ENCODE results near the gene ABHD6. TPM values are rescaled to one million over a fixed set of nuclear protein-coding genes. Genes with fewer than 3 reads are reported as not detected.

Gene ABHD6
- total and polyA plus RNA-seq, 2 donors: 5.4 to 7.6 TPM

DNA sequence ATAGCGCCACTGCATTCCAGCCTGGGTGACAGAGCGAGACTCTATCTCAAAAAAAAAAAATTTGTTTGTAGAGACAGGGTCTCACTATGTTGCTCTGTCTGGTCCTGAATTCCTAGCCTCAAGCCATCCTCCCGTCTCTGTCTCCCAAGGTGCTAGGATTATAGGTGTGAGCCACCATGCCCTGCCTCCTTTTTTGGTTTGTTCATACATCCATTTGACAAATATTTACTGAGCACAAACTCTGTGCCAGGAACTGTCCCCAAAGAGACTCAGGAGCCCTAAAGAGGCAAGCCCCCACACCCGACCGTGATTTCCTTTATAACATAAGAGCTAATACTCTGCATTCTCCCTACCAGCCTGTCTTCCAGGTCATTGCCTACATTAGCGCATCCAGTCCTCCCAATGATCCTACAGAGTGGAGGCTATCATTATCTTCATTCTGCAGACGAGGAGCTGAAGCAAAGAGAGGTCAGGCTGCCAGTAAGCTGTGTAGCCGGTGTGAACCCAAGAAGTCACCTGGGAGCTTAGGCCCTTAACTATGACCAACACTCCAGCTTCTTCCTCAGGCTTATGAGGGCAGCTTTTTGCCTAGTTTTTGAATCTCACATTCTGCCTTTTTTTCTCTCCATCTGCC lies 88.8 kb downstream of the ABHD6 start:
- no peak for DNase-seq (ENCODE audit: low read depth in 6 of 9, low spot score in 9 of 9)
- Histone ChIP-seq H3K9me3 (ENCODE audit: control insufficient read depth in 2 of 2, insufficient read depth in 1 of 2, low read length in 1 of 2) (no peaks in the 10 kb centered on the region), H3K27ac (ENCODE audit: low read depth in 1 of 2, low read length in 1 of 2) (no peak overlapping the region), H3K36me3 (ENCODE audit: control insufficient read depth in 2 of 2, insufficient read depth in 2 of 2, low read length in 1 of 2) (peaks cover 0 to 4% of the 10 kb centered on the region in 2 donors), H3K27me3 (ENCODE audit: control insufficient read depth in 2 of 2, insufficient read depth in 1 of 2, low read length in 1 of 2) (no peaks in the 10 kb centered on the region), H3K4me1 (ENCODE audit: control insufficient read depth in 2 of 2, insufficient read depth in 2 of 2, low read length in 2 of 2) (peaks cover 0 to 4% of the 10 kb centered on the region in 2 donors), H3K4me3 (ENCODE audit: low read length in 2 of 2) (no peak overlapping the region)
- WGBS: 98% methylated on average over 8 of the region's 8 CpGs

DNA sequence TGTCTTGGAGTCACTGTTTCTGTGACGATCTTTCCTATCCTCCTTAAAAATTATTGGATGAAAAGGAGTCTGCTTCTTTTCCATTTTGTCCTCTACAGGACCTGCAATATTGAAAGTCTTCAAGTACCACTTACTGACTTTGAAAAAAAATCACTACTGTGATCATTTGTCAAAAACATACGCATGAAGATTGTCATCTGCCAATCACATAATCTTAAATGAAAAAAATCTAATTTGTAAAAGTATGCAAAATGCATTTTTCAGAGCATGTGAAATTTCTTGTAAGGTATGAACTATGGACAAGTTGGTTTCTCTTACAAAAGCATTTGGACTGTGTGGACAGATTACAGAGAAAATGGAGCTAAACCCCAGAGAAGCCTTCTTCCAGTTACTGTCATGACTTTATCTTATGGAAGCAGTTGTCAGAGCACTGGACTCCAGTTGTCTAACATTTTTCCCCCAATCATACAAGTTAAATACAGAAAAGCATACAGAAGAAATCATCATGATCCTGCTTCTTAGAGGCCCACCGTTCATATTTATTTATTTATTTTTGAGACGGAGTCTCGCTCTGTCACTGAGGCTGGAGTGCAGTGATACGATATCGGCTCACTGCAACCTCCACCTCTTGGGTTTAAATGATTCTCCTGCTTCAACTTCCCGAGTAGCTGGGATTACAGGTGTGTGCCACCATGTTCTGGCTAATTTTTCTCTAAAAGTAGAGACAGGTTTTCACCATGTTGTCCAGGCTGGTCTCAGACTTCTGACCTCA lies 91.7 kb downstream of the ABHD6 start:
- no peak for DNase-seq (ENCODE audit: low read depth in 6 of 9, low spot score in 9 of 9)
- WGBS: 97% methylated on average over 8 of the region's 8 CpGs

DNA sequence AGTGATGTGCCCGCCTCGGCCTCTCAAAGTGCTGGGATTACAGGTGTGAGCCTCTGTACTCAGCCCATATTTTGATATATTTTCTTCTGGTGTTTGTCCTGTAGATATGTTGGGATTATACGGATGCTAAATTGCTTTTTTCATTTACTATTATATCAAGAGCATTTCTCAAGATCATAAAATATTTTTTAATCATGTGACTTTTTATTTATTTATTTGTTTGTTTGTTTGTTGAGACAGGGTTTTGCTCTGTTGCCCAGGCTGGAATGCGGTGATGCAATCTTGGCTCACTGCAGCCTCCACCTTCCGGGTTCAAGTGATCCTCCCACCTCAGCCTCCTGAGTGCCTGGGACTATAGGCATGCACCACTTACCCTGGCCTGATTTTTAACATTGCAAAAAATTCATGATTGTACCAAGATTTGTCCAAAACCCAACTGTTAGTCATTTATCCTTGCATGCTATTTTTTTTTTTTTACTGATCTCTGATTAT lies 92.4 kb downstream of the ABHD6 start:
- 96% methylated on average over 5 of the region's 5 CpGs for WGBS
- H3K9me3 ChIP-seq (ENCODE audit: control insufficient read depth in 2 of 2, insufficient read depth in 1 of 2, low read length in 1 of 2): peaks cover 0 to 1% of the 10 kb centered on the region in 2 donors

More for the DNA sequence above, 91.7 kb downstream of the ABHD6 start:
- Histone ChIP-seq H3K27ac (ENCODE audit: low read depth in 1 of 2, low read length in 1 of 2) (no peak overlapping the region), H3K4me3 (ENCODE audit: low read length in 2 of 2) (no peak overlapping the region), H3K4me1 (ENCODE audit: control insufficient read depth in 2 of 2, insufficient read depth in 2 of 2, low read length in 2 of 2) (peaks cover 5 to 13% of the 10 kb centered on the region in 2 donors), H3K36me3 (ENCODE audit: control insufficient read depth in 2 of 2, insufficient read depth in 2 of 2, low read length in 1 of 2) (no peaks in the 10 kb centered on the region), H3K27me3 (ENCODE audit: control insufficient read depth in 2 of 2, insufficient read depth in 1 of 2, low read length in 1 of 2) (no peaks in the 10 kb centered on the region), H3K9me3 (ENCODE audit: control insufficient read depth in 2 of 2, insufficient read depth in 1 of 2, low read length in 1 of 2) (peaks cover 0 to 1% of the 10 kb centered on the region in 2 donors)

DNA sequence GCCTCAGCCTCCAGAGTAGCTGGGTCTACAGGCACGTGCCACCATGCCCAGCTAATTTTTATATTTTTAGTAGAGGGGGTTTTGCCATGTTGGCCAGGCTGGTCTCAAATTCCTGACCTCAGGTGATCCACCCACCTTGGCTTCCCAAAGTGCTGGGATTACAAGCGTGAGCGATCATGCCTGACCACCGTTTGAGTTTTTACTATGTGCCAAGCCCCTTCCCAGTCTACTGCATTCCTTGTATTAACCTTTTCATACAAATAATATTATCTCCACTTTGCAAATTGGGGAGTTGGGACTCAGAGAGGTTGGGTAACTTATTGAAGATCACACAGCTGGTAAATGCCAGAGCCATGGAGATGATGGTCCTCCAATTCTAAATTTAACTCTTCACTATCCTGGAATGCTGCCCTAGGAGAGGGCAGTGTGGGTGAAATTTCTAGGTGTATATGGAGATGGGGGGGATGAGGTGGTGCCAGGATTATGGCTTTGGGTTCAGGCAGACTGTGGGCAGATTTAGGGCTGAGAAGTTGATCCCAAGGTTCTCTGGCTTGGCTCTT lies 94.1 kb downstream of the ABHD6 start:
- no peak for DNase-seq (ENCODE audit: low read depth in 6 of 9, low spot score in 9 of 9)
- H3K36me3 ChIP-seq (ENCODE audit: control insufficient read depth in 2 of 2, insufficient read depth in 2 of 2, low read length in 1 of 2): no peaks in the 10 kb centered on the region
- no peak overlapping the region for H3K27ac ChIP-seq (ENCODE audit: low read depth in 1 of 2, low read length in 1 of 2)
- WGBS: 94% methylated on average over 4 of the region's 4 CpGs
- peaks cover 5 to 19% of the 10 kb centered on the region in 2 donors for H3K4me1 ChIP-seq (ENCODE audit: control insufficient read depth in 2 of 2, insufficient read depth in 2 of 2, low read length in 2 of 2)
- H3K27me3 ChIP-seq (ENCODE audit: control insufficient read depth in 2 of 2, insufficient read depth in 1 of 2, low read length in 1 of 2): no peaks in the 10 kb centered on the region
- no peak overlapping the region for H3K4me3 ChIP-seq (ENCODE audit: low read length in 2 of 2)
- H3K9me3 ChIP-seq (ENCODE audit: control insufficient read depth in 2 of 2, insufficient read depth in 1 of 2, low read length in 1 of 2): peaks cover 0 to 1% of the 10 kb centered on the region in 2 donors

More for the DNA sequence above, 92.4 kb downstream of the ABHD6 start:
- Histone ChIP-seq H3K27me3 (ENCODE audit: control insufficient read depth in 2 of 2, insufficient read depth in 1 of 2, low read length in 1 of 2) (no peaks in the 10 kb centered on the region), H3K4me3 (ENCODE audit: low read length in 2 of 2) (no peak overlapping the region), H3K4me1 (ENCODE audit: control insufficient read depth in 2 of 2, insufficient read depth in 2 of 2, low read length in 2 of 2) (peaks cover 5 to 15% of the 10 kb centered on the region in 2 donors), H3K27ac (ENCODE audit: low read depth in 1 of 2, low read length in 1 of 2) (no peak overlapping the region), H3K36me3 (ENCODE audit: control insufficient read depth in 2 of 2, insufficient read depth in 2 of 2, low read length in 1 of 2) (no peaks in the 10 kb centered on the region)
- no peak for DNase-seq (ENCODE audit: low read depth in 6 of 9, low spot score in 9 of 9)

DNA sequence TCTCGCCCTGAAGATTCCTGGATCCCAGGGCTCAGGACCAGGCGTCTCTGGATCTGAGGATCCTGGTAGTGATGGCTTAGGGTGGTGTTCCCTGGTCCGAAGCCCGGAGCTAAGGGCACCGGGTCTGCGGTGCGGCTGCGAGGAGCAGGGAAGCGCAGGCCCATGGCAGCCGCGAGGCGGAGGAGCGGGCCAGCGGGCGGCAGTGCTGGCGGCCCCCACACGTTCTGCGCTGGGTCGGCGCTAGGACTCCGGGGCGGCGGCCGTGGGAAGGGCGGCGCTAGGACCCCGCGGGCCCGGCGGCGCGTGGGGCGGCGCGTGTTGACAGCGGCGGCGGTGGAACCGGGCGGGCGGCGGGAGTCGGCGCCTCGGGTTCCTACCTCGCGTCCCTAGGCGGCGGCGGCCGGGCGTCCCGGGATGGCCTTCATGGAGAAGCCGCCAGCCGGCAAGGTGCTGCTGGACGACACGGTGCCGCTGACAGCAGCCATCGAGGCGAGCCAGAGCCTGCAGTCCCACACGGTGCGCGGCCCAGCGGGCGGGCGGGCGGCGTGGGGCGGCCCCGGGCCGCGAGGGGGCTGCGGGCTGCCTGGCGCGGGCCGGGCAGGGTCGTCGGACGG lies 95.1 kb downstream of the ABHD6 start, which contains the start of gene PXK:
Gene PXK, plus strand, starts transcription at position 318 of the 614 bp plus-strand sequence. Its CDS starts 97 bp downstream, at position 415.
- H3K27ac ChIP-seq (ENCODE audit: low read depth in 1 of 2, low read length in 1 of 2): peak within 1 kb of the TSS in 1 of 2 donors; percentile 52
- H3K9me3 ChIP-seq (ENCODE audit: control insufficient read depth in 2 of 2, insufficient read depth in 1 of 2, low read length in 1 of 2): peaks cover 0 to 1% of the 10 kb centered on the region in 2 donors
- peak within 1 kb of the TSS; percentile 56 to 97 for H3K4me3 ChIP-seq (ENCODE audit: low read length in 2 of 2)
- DNase-seq (ENCODE audit: low read depth in 6 of 9, low spot score in 9 of 9): peak in 7 of 9 donors; percentile 56 to 90 (median 79)
- H3K4me1 ChIP-seq (ENCODE audit: control insufficient read depth in 2 of 2, insufficient read depth in 2 of 2, low read length in 2 of 2): peaks cover 5 to 19% of the 10 kb centered on the region in 2 donors
- WGBS: 1% methylated on average over 79 of the region's 79 CpGs
- H3K36me3 ChIP-seq (ENCODE audit: control insufficient read depth in 2 of 2, insufficient read depth in 2 of 2, low read length in 1 of 2): no peaks in the 10 kb centered on the region
- H3K27me3 ChIP-seq (ENCODE audit: control insufficient read depth in 2 of 2, insufficient read depth in 1 of 2, low read length in 1 of 2): no peaks in the 10 kb centered on the region

DNA sequence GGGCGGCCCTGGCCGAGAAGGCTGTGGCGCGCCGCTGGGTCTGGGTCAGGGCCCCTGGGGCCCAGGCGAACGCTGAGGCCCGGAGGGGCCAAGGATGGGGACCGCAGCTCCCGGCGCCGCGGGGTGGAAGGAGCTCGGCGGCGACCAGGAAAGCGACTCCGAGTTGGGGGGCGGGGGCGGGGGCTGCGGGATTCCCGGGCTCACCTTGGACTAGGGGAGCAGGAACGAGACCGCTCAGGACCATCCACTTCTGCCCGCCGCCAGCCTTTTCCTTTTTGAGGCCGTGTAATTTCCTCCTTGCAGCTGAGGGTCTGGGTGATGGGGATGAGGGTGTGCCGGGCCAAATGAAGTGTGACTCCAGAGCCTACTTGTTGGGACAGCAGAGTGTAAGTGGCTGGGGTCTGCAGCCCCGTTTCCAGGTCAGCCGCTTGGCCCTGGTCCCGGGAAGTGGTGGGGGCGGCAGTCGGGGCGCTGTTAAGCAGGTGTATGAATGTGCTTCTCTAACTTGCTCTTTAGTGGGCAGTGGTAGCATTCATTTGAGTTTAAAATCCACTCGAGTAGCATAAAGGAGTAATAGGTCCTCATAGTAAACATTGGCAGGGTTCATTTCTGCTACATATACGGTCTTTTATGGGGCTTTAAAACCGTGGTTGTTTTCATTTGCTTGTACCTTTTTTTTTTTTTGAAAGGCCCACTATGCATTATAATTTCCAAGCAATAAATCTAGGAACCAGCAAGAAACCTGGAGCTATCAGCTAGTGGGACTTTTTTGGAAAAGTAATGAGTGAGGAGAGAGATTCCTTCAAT lies 95.8 kb downstream of the ABHD6 start:
- Histone ChIP-seq H3K9me3 (ENCODE audit: control insufficient read depth in 2 of 2, insufficient read depth in 1 of 2, low read length in 1 of 2) (peaks cover 0 to 1% of the 10 kb centered on the region in 2 donors), H3K27me3 (ENCODE audit: control insufficient read depth in 2 of 2, insufficient read depth in 1 of 2, low read length in 1 of 2) (no peaks in the 10 kb centered on the region), H3K27ac (ENCODE audit: low read depth in 1 of 2, low read length in 1 of 2) (no peak overlapping the region), H3K4me3 (ENCODE audit: low read length in 2 of 2) (peak overlapping the region; percentile 56 to 97), H3K4me1 (ENCODE audit: control insufficient read depth in 2 of 2, insufficient read depth in 2 of 2, low read length in 2 of 2) (peaks cover 5 to 19% of the 10 kb centered on the region in 2 donors), H3K36me3 (ENCODE audit: control insufficient read depth in 2 of 2, insufficient read depth in 2 of 2, low read length in 1 of 2) (no peaks in the 10 kb centered on the region)
- peak in 6 of 9 donors; percentile 18 to 62 (median 34) for DNase-seq (ENCODE audit: low read depth in 6 of 9, low spot score in 9 of 9)
- 1% methylated on average over 37 of the region's 37 CpGs for WGBS

DNA sequence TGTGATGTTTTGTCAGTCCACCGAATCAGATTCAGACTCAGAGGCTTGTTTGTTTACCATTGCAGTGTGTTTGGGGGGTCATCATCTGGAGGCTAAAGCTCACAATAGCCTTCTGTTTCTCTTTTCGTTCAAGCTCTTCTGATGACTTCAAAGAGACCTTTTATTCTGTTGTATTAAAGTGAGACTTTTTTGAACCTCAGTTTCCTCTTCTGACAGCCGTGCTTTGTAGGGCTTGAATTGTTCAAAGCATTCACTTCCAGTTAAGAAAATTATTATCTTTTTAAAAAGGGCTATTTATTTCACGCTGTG lies 96.4 kb downstream of the ABHD6 start:
- H3K36me3 ChIP-seq (ENCODE audit: control insufficient read depth in 2 of 2, insufficient read depth in 2 of 2, low read length in 1 of 2): no peaks in the 10 kb centered on the region
- H3K4me1 ChIP-seq (ENCODE audit: control insufficient read depth in 2 of 2, insufficient read depth in 2 of 2, low read length in 2 of 2): peaks cover 5 to 19% of the 10 kb centered on the region in 2 donors
- peaks cover 0 to 1% of the 10 kb centered on the region in 2 donors for H3K9me3 ChIP-seq (ENCODE audit: control insufficient read depth in 2 of 2, insufficient read depth in 1 of 2, low read length in 1 of 2)
- no peak overlapping the region for H3K27ac ChIP-seq (ENCODE audit: low read depth in 1 of 2, low read length in 1 of 2)
- no peaks in the 10 kb centered on the region for H3K27me3 ChIP-seq (ENCODE audit: control insufficient read depth in 2 of 2, insufficient read depth in 1 of 2, low read length in 1 of 2)
- H3K4me3 ChIP-seq (ENCODE audit: low read length in 2 of 2): peak overlapping the region; percentile 56 to 97
- 54% methylated on average over 4 of the region's 4 CpGs for WGBS
- no peak for DNase-seq (ENCODE audit: low read depth in 6 of 9, low spot score in 9 of 9)

DNA sequence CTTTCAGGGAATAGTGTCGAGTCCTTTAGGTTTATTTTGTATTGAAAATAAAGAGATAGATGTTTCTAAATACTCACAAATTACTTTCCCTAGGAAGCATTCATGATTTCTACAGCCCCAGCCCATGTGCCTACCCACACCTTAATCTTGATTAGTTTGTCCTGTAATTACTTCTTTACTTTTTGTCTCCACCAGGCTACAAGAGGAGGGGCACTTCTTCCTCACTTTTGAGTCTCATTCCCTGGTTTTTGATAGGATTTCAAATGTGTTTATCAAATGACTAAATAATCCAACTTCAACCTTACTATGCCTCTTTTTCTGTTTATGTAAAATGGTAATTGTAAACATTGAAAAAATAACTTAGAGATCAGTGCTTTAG lies 96.9 kb downstream of the ABHD6 start:
- H3K4me3 ChIP-seq (ENCODE audit: low read length in 2 of 2): no peak overlapping the region
- no peaks in the 10 kb centered on the region for H3K27me3 ChIP-seq (ENCODE audit: control insufficient read depth in 2 of 2, insufficient read depth in 1 of 2, low read length in 1 of 2)
- peaks cover 5 to 19% of the 10 kb centered on the region in 2 donors for H3K4me1 ChIP-seq (ENCODE audit: control insufficient read depth in 2 of 2, insufficient read depth in 2 of 2, low read length in 2 of 2)
- DNase-seq (ENCODE audit: low read depth in 6 of 9, low spot score in 9 of 9): no peak
- H3K36me3 ChIP-seq (ENCODE audit: control insufficient read depth in 2 of 2, insufficient read depth in 2 of 2, low read length in 1 of 2): no peaks in the 10 kb centered on the region
- H3K9me3 ChIP-seq (ENCODE audit: control insufficient read depth in 2 of 2, insufficient read depth in 1 of 2, low read length in 1 of 2): peaks cover 0 to 1% of the 10 kb centered on the region in 2 donors
- no peak overlapping the region for H3K27ac ChIP-seq (ENCODE audit: low read depth in 1 of 2, low read length in 1 of 2)
- WGBS: 97% methylated on average over 1 of the region's 1 CpG

Data from thymus (tissue), 11 donors.